Panc1 (cell line): Measurements from ENCODE around the gene CFD. TPM values are rescaled to one million over a fixed set of nuclear protein-coding genes. Genes with fewer than 3 reads are reported as not detected.

ENCODE experiments used
- ATAC-seq: fragments of 200-7000 bp; cut with Tn5 transposase; 2 replicates; pipeline ENCODE4 v1.9.1; 2020; ENCODE audit warnings: mild to moderate bottlenecking, moderate library complexity
- BruUV-seq: library from RNA; stranded (reverse); fragments of 400-500 nt; replicated peaks from 2 replicates; lab custom pipeline; 2021; lab: Mats Ljungman, UMichigan
- CTCF ChIA-PET: fragments of 300-600 bp; sonication (Branson Sonifier 250); formaldehyde crosslinking; loops from one replicate; lab custom pipeline; 2022; ENCODE audit warnings: antibody characterized with exemption; lab: Charles Lee
- POLR2A ChIA-PET: fragments of 300-600 bp; sonication (Branson Sonifier 250); formaldehyde crosslinking; loops from one replicate; lab custom pipeline; 2022; ENCODE audit warnings: antibody characterized with exemption; lab: Charles Lee
- DNase-seq: peaks from one replicate; pipeline ENCODE4 v3.0.0-alpha.2; 2010; ENCODE audit warnings: low read depth, low spot score
- H3K27ac ChIP-seq: 2 replicates; pipeline ENCODE4 v1.5.1; 2011; ENCODE audit warnings: mild to moderate bottlenecking, low read length, inconsistent platforms
- H3K27me3 ChIP-seq: fragments of 200-500 bp; sonication (Bioruptor generic); 2 replicates; pipeline ENCODE4 v1.6.0; 2014; ENCODE audit warnings: low read length, inconsistent platforms; ENCODE audit not compliant: control insufficient read depth, insufficient read depth
- H3K36me3 ChIP-seq: fragments of 200-500 bp; sonication (Bioruptor generic); 2 replicates; pipeline ENCODE4 v1.5.1; 2014; ENCODE audit warnings: inconsistent platforms, mild to moderate bottlenecking, low read length, moderate library complexity; ENCODE audit not compliant: control insufficient read depth, insufficient read depth
- H3K4me1 ChIP-seq: 2 replicates; pipeline ENCODE4 v1.5.1; 2011; ENCODE audit warnings: inconsistent platforms, mild to moderate bottlenecking, low read length, moderate library complexity; ENCODE audit not compliant: control insufficient read depth, insufficient read depth
- H3K4me3 ChIP-seq, 2 experiments: 2 replicates each; pipeline ENCODE4 v1.5.1; 2011 to 2012; ENCODE audit warnings: low read depth in 2 of 2, low read length in 2 of 2, mild to moderate bottlenecking in 2 of 2, inconsistent platforms in 1 of 2, moderate library complexity in 1 of 2
- H3K9me3 ChIP-seq: fragments of 200-500 bp; sonication (Bioruptor generic); 2 replicates; pipeline ENCODE4 v1.5.1; 2014; ENCODE audit warnings: low read depth, mild to moderate bottlenecking, inconsistent platforms, low read length, moderate library complexity; ENCODE audit not compliant: control insufficient read depth, insufficient read depth
- CTCF ChIP-seq: fragments of 450-650 bp; IDR thresholded peaks from 2 replicates; pipeline ENCODE4 v1.5.1; 2017; ENCODE audit warnings: mild to moderate bottlenecking
- POLR2AphosphoS5 ChIP-seq: IDR thresholded peaks from 2 replicates; pipeline ENCODE4 v1.6.1; 2012; ENCODE audit warnings: mild to moderate bottlenecking, low read depth, low read length, moderate library complexity
- REST ChIP-seq, 2 experiments: IDR thresholded peaks; 2 replicates each; pipeline ENCODE4 v1.6.1; 2011 to 2012; ENCODE audit warnings: low read depth in 2 of 2, control low read depth in 1 of 2, low read length in 1 of 2, mild to moderate bottlenecking in 1 of 2, moderate library complexity in 1 of 2; ENCODE audit not compliant: insufficient read depth in 1 of 2
- SIN3A ChIP-seq: IDR thresholded peaks from 2 replicates; pipeline ENCODE4 v1.6.1; 2012; ENCODE audit warnings: low read depth, mild to moderate bottlenecking, low read length, moderate library complexity, borderline replicate concordance; ENCODE audit not compliant: insufficient read depth
- TCF7L2 ChIP-seq: IDR thresholded peaks from 2 replicates; pipeline ENCODE4 v1.6.1; 2011; ENCODE audit warnings: mild to moderate bottlenecking, low read depth, low read length, inconsistent platforms
- in situ Hi-C: cut with HindIII; loops from 2 replicates; pipeline ENCODE4 v1.10.0; 2016; ENCODE audit warnings: low sequenced_read_pairs, low pct_unique_long_range_greater_than_20kb
- intact Hi-C: fragments of 100-400 bp; cut with micrococcal nuclease; formaldehyde crosslinking; loops from one replicate; pipeline ENCODE4 v1.10.0; 2022; ENCODE audit not compliant: unreplicated experiment
- total RNA-seq: library from RNA; stranded (reverse); gene quantifications from one replicate; pipeline ENCODE4 v1.2.1, GENCODE V29; 2021; ENCODE audit not compliant: unreplicated experiment

The CFD gene
- total RNA-seq, 1 experiment from 2014 or later: 9.9 TPM

- CTCF ChIA-PET: no interaction called here
- TF ChIP-seq CTCF (no peak), TCF7L2 (no peak), REST (IDR thresholded peaks at IDR 0.05; ENCODE audit: insufficient read depth in 1 of 2, low read depth in 2 of 2, low read length in 1 of 2) (no peak), POLR2AphosphoS5 (no peak), SIN3A (no peak)
- no TSS peak for BruUV-seq
- H3K9me3 ChIP-seq: no peaks in the 10 kb centered on the region
- no peaks in the 10 kb centered on the region for H3K27me3 ChIP-seq
- in situ Hi-C loops: no loop called here
- no peak overlapping the region for H3K4me3 ChIP-seq
- H3K27ac ChIP-seq: no peak overlapping the region
- ATAC-seq: no peak
- H3K36me3 ChIP-seq: no peaks in the 10 kb centered on the region
- POLR2A ChIA-PET: no interaction called here
- DNase-seq: no peak
- H3K4me1 ChIP-seq: no peaks in the 10 kb centered on the region
- intact Hi-C loops: no loop called here
These were observed 45.1 kb downstream of the CFD start for GRCh38 chr19:904545-904944.

GRCh38 chr19:906480-906879 is 47.0 kb downstream of the CFD start:
- Histone ChIP-seq H3K4me3 (no peak overlapping the region), H3K36me3 (no peaks in the 10 kb centered on the region), H3K9me3 (no peaks in the 10 kb centered on the region), H3K27ac (no peak overlapping the region), H3K4me1 (no peaks in the 10 kb centered on the region), H3K27me3 (no peaks in the 10 kb centered on the region)
- intact Hi-C loops (no loop called here), in situ Hi-C loops (no loop called here)
- no TSS peak for BruUV-seq
- ChIA-PET CTCF (no interaction called here), POLR2A (interaction anchor here (0.7 kb wide), 1 partner anchor 272 kb away, joined by 3 read pairs; no protein-coding TSS in a partner anchor)
- no peak for TF ChIP-seq POLR2AphosphoS5
- no peak for TF ChIP-seq REST (IDR thresholded peaks at IDR 0.05; ENCODE audit: insufficient read depth in 1 of 2, low read depth in 2 of 2, low read length in 1 of 2)
- no peak for TF ChIP-seq CTCF
- no peak for TF ChIP-seq TCF7L2
- no peak for TF ChIP-seq SIN3A
- DNase-seq (no peak), ATAC-seq (no peak)
